Osteoblast (primary cell): ENCODE measurements around the gene TIAM2. TPM values are rescaled to one million over a fixed set of nuclear protein-coding genes. Genes with fewer than 3 reads are reported as not detected.

ENCODE experiments used
- DNase-seq: peaks from one replicate; pipeline ENCODE4 v3.0.0; 2011; ENCODE audit warnings: low spot score, mixed read lengths; ENCODE audit not compliant: insufficient read length; ENCODE audit errors: missing footprints
- H2AFZ ChIP-seq: 2 replicates; pipeline ENCODE4 v1.6.0; 2011; ENCODE audit warnings: mild to moderate bottlenecking, low read length
- H3K27ac ChIP-seq: 2 replicates; pipeline ENCODE4 v1.5.1; 2011; ENCODE audit warnings: mild to moderate bottlenecking, low read depth, low read length, moderate library complexity
- H3K27me3 ChIP-seq: 2 replicates; pipeline ENCODE4 v1.6.0; 2012; ENCODE audit warnings: mild to moderate bottlenecking, control low read depth, inconsistent platforms, low read length, moderate library complexity; ENCODE audit not compliant: insufficient read depth
- H3K36me3 ChIP-seq: 2 replicates; pipeline ENCODE4 v1.5.1; 2011; ENCODE audit warnings: mild to moderate bottlenecking, low read length, control low read depth, moderate library complexity; ENCODE audit not compliant: insufficient read depth
- H3K4me1 ChIP-seq: 2 replicates; pipeline ENCODE4 v1.5.1; 2011; ENCODE audit warnings: mild to moderate bottlenecking, low read length, control low read depth, moderate library complexity; ENCODE audit not compliant: insufficient read depth
- H3K4me2 ChIP-seq: 2 replicates; pipeline ENCODE4 v1.6.0; 2011; ENCODE audit warnings: mild to moderate bottlenecking, low read length; ENCODE audit not compliant: insufficient read depth
- H3K4me3 ChIP-seq: fragments of 200-600 bp; sonication (generic); 3 replicates; pipeline ENCODE4 v1.5.1; 2012; ENCODE audit warnings: mild to moderate bottlenecking, low read length, inconsistent platforms; ENCODE audit not compliant: insufficient read depth
- H3K79me2 ChIP-seq: 2 replicates; pipeline ENCODE4 v1.6.0; 2012; ENCODE audit warnings: mild to moderate bottlenecking, low read length, control low read depth, inconsistent platforms; ENCODE audit not compliant: insufficient read depth
- H3K9me3 ChIP-seq: 2 replicates; pipeline ENCODE4 v1.5.1; 2011; ENCODE audit warnings: low read depth, low read length, control low read depth
- H4K20me1 ChIP-seq: 2 replicates; pipeline ENCODE4 v1.6.0; 2012; ENCODE audit warnings: mild to moderate bottlenecking, low read length, control low read depth; ENCODE audit not compliant: insufficient read depth
- CTCF ChIP-seq: IDR thresholded peaks from 2 replicates; pipeline ENCODE4 v1.5.1; 2011; ENCODE audit warnings: mild to moderate bottlenecking, low read depth, low read length, moderate library complexity; ENCODE audit errors: extremely low read depth
- total RNA-seq: library from RNA; depleted of rRNA; stranded (reverse); fragments of >200 nt; gene quantifications from 2 replicates; pipeline ENCODE4 v1.2.3, GENCODE V29; 2012

TIAM2 gene
- total RNA-seq, 1 donor, result 31.8 TPM

GRCh38 chr6:155026706-155027045, 31.6 kb downstream of the TIAM2 start:
- Histone ChIP-seq H3K36me3 (no peaks in the 10 kb centered on the region), H2AFZ (no peak overlapping the region), H3K9me3 (no peaks in the 10 kb centered on the region), H3K27ac (peak overlapping the region; percentile 27), H3K4me2 (peak overlapping the region; percentile 64), H3K79me2 (no peaks in the 10 kb centered on the region), H3K4me1 (peaks cover 14% of the 10 kb centered on the region), H3K4me3 (no peak overlapping the region), H4K20me1 (no peaks in the 10 kb centered on the region), H3K27me3 (no peaks in the 10 kb centered on the region)
- DNase-seq, result no peak
- TF ChIP-seq CTCF, result no peak

- Histone ChIP-seq H3K4me2 (no peak overlapping the region), H3K27me3 (no peaks in the 10 kb centered on the region), H4K20me1 (no peaks in the 10 kb centered on the region), H3K9me3 (no peaks in the 10 kb centered on the region), H3K4me1 (peaks cover 14% of the 10 kb centered on the region), H3K27ac (no peak overlapping the region), H3K79me2 (no peaks in the 10 kb centered on the region), H3K4me3 (no peak overlapping the region), H3K36me3 (no peaks in the 10 kb centered on the region), H2AFZ (no peak overlapping the region)
- no peak for DNase-seq
- TF ChIP-seq CTCF, result no peak
These were observed 35.1 kb downstream of the TIAM2 start for GRCh38 chr6:155030148-155030720.

- DNase-seq, result no peak
- no peak overlapping the region for H3K4me2 ChIP-seq
- H3K36me3 ChIP-seq, result no peaks in the 10 kb centered on the region
- H3K4me1 ChIP-seq, result peaks cover 8% of the 10 kb centered on the region
- no peak overlapping the region for H3K4me3 ChIP-seq
- no peaks in the 10 kb centered on the region for H3K27me3 ChIP-seq
- no peaks in the 10 kb centered on the region for H3K9me3 ChIP-seq
- TF ChIP-seq CTCF, result no peak
- no peak overlapping the region for H3K27ac ChIP-seq
- no peaks in the 10 kb centered on the region for H4K20me1 ChIP-seq
- H3K79me2 ChIP-seq, result no peaks in the 10 kb centered on the region
- no peak overlapping the region for H2AFZ ChIP-seq
These were observed 36.0 kb downstream of the TIAM2 start for GRCh38 chr6:155031091-155031490.

- Histone ChIP-seq H3K9me3 (no peaks in the 10 kb centered on the region), H3K4me1 (no peaks in the 10 kb centered on the region), H3K4me2 (no peak overlapping the region), H3K27ac (no peak overlapping the region), H3K79me2 (no peaks in the 10 kb centered on the region), H3K4me3 (no peak overlapping the region), H4K20me1 (no peaks in the 10 kb centered on the region), H3K36me3 (no peaks in the 10 kb centered on the region), H2AFZ (no peak overlapping the region), H3K27me3 (no peaks in the 10 kb centered on the region)
- no peak for TF ChIP-seq CTCF
- DNase-seq, result no peak
These were observed 38.1 kb downstream of the TIAM2 start for GRCh38 chr6:155033021-155033791.
